Activated CD8-positive, alpha-beta memory T cell treated with anti-CD3 and anti-CD28 coated beads for 4 hours (primary cell): ENCODE measurements around the gene NAP1L1.

Experiments used
- DNase-seq, 2 donors: peaks; one replicate each; pipeline ENCODE4 v3.0.0-alpha.2; 2020; ENCODE audit warnings: low read depth in 2 of 2

NAP1L1 gene, protein sequence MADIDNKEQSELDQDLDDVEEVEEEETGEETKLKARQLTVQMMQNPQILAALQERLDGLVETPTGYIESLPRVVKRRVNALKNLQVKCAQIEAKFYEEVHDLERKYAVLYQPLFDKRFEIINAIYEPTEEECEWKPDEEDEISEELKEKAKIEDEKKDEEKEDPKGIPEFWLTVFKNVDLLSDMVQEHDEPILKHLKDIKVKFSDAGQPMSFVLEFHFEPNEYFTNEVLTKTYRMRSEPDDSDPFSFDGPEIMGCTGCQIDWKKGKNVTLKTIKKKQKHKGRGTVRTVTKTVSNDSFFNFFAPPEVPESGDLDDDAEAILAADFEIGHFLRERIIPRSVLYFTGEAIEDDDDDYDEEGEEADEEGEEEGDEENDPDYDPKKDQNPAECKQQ

GRCh38 chr12:76083904-76084862, at the start of gene NAP1L1:
Gene NAP1L1, minus strand, starts transcription at chr12:76084685. Its CDS starts 10,466 bp downstream, at chr12:76074219.
- peak; percentile 95 to 96 for DNase-seq

GRCh38 chr12:76127588-76127987, 43.1 kb upstream of the NAP1L1 start:
- DNase-seq, result no peak

DNA sequence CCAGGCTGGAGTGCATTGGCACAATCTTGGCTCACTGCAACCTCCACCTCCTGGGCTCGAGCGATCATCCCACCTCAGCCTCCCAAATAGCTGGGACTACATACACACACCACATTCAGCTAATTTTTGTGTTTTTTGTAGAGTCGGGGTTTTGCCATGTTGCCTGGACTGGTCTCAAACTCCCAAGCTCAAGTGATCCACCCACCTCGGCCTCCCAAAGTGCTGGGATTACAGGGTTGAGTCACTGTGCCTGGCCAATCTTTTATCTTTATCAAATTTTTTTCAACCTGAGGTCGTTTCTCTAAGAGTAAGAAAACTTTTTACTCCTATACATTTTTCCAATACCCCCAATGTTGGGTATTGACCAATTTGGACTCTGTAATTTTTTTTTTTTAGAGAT, 40.0 kb upstream of the NAP1L1 start:
- DNase-seq, result no peak

DNA sequence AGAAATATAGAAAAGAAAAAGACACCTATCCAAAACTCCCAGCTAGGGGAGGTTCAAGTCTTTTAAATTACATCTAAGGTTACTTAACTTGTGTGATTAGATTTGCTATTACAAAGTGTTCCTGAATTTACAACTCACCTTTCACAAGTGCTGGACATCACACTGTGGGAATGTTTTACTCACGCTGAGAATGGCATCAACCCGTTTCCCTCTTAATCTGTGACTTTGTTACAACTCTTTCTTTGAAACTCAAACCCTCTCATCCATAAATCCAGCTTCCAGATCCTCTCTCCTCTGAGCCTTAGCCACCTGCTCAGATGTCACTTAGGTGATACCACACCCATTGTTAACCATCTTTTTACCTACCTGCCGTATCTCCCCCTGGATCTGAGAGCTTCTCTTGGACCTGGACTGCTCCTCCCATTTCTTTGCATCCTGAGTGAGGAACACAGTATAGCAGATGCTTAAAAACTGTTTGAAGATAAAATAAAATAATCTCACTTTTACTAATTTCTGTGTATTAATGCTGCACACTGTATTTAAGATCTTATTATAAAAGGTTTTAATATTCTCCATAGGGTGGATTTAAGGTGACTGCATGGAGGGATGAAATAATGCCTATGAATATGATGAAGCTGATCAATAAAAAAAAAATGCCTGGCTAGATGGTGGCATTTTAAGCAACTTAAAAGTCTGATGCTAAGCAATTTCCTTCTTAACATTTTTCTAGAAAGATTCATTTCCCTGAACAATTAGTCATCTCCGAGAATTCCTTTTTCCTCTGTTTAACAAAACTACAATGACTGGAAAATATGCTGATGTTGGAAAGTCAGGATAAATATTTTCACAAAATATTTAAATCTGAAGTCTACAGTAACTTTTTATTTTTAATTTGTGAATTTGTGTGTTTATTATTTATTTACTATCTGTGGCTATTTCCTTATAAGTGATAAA, 39.1 kb upstream of the NAP1L1 start:
- no peak for DNase-seq

- no peak for DNase-seq
Measured at GRCh38 chr12:76119887-76120286, 35.4 kb upstream of the NAP1L1 start.

DNA sequence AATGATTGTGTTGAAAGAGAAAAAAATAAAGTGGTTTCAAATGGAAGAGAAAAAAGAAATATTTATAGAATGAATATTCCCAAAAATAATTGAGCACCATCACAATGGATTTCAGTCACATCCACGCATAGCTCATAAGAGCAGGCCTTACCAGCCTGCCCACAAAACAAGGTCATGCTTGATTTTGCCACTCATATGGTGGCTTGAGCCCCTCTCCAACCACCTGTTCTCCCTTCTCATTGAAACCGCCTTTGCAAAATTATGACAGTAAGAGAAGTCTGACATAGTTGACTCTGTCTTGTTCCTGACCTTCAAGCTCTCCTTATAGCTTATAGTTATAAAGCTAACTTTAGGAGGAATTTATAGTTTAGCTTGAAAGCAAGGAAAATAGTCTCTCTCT, 33.3 kb upstream of the NAP1L1 start:
- no peak for DNase-seq

DNA sequence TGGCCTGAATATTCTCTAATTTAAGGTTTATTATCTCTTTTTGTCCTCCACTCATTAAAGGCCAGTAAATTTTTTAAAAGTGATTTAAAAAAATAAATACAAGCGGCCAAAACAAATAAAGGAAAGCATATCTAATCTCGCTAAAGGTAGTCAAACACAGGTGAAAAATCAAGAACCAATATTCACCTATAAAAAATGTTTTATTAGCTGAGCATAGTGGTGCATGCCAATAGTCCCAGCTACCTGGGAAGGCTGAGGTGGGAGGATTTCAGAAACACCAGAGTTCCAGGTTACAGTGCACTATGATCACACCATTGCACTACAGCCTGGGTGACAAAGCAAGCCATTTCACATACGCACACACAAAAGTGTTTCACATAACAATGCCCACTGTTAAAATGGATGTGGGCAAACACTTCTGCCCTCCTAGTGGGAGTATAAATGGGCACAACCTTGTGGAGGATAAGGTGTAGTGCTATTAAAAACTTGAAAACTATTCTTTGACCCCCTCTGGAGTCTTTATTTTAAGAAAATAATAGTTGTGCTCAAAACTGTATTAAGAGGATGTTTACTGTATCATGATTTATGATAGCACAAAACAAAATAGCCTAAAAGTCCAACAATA, 32.7 kb upstream of the NAP1L1 start:
- DNase-seq, result no peak

- DNase-seq, result no peak
Measured at GRCh38 chr12:76113800-76114757, 29.6 kb upstream of the NAP1L1 start.

- DNase-seq, result no peak
Measured at GRCh38 chr12:76111209-76111749, 26.8 kb upstream of the NAP1L1 start.

DNA sequence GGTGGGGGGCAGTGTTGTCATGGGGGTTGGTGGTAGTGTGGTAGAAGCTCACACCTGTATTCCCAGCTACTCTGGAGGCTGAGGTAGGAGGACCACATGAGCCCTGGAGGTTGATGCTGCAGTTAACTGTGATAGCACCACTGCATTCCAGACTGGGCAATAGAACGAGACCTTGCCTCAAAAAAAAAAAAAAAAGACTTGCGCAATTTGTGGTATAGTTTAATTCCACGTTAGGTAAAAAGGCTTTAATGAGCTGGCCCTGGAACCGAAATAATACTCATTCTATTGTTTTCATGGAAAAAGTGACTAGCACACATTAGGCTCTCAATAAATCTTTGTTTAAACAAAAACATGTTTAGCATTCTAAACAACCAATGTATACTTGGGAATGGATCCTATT, 25.4 kb upstream of the NAP1L1 start:
- no peak for DNase-seq

DNA sequence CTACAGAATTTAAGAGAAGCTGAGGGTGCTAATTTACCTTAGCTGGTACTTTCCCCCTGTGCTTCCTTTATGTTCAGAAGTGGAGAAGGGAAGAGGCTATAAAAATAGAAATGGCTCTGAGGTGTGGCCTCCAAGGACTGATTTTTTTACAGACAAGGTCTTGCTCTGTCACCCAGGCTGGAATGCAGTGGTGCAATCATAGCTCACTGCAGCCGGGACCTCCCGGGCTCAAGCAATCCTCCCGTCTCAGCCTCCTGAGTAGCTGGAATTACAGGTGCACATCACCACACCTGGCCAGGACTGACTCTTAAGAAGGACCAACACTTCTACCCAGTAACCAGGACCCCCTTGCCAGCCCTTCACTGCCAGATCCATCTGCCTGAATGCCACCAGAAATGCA, 23.9 kb upstream of the NAP1L1 start:
- no peak for DNase-seq

DNA sequence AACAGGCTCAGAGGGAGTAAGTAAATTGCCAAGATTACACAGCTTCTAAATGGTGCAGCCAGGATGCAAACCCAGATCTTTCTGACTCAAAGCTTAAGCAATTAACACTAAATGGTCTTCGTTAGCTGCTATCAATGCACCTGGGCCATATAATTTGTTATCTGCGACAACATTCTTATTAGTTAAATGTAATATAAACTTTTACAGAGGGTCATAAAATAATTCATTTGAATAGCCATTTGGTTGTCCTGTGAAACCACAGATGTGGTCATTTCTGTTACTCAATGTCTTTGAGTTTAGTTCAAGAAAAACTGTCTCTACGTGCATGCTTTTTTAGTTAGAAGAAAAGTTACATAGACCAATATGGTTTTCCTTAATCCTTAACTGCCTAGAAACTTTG, 22.1 kb upstream of the NAP1L1 start:
- DNase-seq, result no peak

DNA sequence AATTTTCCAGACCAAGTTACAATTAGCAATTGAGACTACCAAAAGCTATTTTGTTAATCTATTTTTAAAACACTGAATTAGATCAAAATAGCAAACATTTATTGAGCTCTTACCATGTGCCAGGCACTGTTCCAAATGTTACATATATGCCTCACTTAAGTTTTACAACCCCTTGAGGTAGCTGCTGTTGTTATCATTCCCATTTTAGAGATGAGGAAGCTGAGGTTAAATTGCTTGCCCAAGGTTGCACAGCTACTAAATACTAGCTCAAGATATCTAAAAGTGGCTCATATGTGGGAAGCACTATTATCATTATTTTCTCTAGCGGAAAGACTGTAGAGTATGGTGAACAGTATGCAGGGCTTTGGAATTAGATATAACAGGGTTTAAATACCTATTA, 19.5 kb upstream of the NAP1L1 start:
- no peak for DNase-seq

DNA sequence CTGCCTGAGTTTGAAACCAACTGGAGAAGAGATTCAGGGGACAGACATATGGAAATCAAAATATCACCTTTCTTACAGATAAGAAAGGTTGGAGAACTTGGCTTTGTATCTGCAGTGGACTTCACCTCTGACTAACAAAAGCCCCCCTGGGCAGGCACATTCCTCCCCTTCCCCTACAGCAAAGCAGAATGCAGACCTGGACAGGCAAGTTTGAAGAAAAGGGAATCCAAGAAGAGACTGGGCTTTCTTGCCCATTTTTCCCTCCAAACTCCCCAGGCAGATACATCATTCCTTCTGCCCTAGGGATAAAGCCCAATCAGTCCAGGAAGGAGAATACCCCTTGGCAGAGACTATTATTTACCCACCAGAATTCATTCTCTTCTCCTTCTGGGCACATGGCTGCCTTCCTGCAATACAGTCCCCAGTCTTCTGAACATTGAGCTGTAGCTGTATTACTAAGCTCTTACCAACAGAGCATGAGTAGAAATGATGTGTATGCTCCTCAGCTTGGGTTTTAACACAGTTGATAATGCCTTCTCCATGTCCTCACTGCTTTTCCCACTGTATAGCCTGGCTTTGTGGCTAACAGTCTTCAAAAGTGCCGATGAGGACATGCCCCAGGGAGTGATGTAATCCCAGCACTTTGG, 17.4 kb upstream of the NAP1L1 start:
- DNase-seq, result no peak

DNA sequence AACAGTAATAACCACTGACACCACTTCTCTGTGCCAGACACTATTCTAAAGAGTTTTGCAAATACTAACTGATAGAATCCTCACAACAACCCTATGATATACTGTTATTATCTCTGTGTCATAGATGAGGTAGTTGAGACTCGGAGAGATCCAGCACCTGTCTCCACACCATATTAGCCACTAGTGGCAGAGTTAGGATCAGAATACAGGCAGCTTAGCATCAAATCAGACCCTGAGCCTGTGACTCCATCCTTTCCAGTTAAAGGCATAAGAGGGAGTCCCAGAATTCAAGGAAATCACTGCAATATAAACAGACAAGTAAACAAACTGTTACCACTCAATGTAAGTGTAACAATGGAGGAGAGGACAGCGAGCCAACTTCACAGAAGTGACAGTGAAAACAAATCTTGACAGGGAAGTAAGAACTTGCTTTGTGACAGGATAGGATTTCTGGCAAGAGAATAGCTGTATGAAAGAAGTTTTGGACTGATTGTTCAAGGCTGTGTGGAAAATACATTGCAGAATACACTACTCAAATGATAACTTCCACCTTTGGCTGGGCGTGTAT, 11.7 kb upstream of the NAP1L1 start:
- DNase-seq, result no peak

GRCh38 chr12:76094754-76095153, 10.3 kb upstream of the NAP1L1 start:
- DNase-seq, result no peak

- DNase-seq, result no peak
Measured at GRCh38 chr12:76091246-76091754, 6.8 kb upstream of the NAP1L1 start.

GRCh38 chr12:76085520-76085868, 1.0 kb upstream of the NAP1L1 start:
- peak in 1 of 2 donors; percentile 10 for DNase-seq
